Measurements from ENCODE around the gene GDAP2. TPM values are rescaled to one million over a fixed set of nuclear protein-coding genes. Genes with fewer than 3 reads are reported as not detected.

The GDAP2 gene
- total RNA-seq, 1 donor from 2014 or later, result 32.4 TPM

DNA sequence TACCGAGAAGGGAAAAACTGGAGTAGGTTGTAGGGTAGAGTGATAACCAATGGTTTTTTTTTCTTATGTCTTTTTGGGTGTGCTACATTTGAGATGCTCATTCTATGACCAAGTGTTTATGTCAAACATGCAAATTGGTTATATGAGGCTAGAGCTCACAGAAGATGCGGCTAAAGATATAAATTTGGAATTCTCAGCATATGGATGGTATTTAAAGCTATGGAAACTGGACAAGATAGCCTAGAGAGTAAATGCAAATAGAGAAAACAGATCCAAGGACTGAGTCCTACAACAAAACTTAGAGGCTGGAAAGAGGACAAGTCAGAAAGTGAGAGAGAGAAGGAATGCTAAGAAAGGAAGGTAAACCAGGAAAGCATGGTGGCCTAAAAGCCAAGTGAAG, 7.4 kb downstream of the GDAP2 start:
- Histone ChIP-seq H3K4me3 (no peak overlapping the region), H3K27ac (no peak overlapping the region), H3K36me3 (peaks cover 32% of the 10 kb centered on the region), H3K9me3 (no peaks in the 10 kb centered on the region), H3K4me1 (no peaks in the 10 kb centered on the region), H3K27me3 (no peaks in the 10 kb centered on the region)
- intact Hi-C loops (cut with DNase I), result no loop called here
- TF ChIP-seq, protein P1, sequence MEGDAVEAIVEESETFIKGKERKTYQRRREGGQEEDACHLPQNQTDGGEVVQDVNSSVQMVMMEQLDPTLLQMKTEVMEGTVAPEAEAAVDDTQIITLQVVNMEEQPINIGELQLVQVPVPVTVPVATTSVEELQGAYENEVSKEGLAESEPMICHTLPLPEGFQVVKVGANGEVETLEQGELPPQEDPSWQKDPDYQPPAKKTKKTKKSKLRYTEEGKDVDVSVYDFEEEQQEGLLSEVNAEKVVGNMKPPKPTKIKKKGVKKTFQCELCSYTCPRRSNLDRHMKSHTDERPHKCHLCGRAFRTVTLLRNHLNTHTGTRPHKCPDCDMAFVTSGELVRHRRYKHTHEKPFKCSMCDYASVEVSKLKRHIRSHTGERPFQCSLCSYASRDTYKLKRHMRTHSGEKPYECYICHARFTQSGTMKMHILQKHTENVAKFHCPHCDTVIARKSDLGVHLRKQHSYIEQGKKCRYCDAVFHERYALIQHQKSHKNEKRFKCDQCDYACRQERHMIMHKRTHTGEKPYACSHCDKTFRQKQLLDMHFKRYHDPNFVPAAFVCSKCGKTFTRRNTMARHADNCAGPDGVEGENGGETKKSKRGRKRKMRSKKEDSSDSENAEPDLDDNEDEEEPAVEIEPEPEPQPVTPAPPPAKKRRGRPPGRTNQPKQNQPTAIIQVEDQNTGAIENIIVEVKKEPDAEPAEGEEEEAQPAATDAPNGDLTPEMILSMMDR (IDR thresholded peaks at IDR 0.05), result no peak
- DNase-seq (no peak), ATAC-seq (no peak)

DNA sequence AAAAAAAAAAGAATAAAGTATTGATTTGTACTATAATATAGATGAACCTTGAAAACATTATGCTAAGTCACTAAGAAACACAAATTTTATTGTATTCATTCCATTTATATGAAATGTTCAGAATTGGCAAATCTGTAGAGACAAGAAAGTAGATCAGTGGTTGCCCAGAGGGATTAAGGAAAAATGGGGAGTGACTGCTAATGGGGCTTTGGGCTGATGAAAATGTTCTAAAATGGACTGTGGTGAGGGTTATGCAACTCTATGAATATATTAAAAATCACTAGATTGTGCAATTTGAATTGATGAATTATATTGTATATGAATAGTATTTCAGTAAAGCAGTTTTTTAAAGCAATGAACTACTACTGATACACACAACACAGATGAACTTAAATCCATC, 10.0 kb downstream of the GDAP2 start:
- ATAC-seq, result no peak
- intact Hi-C loops (cut with DNase I), result no loop called here
- no peak overlapping the region for H3K27ac ChIP-seq
- H3K4me1 ChIP-seq, result no peaks in the 10 kb centered on the region
- no peak for DNase-seq
- H3K36me3 ChIP-seq, result peaks cover 58% of the 10 kb centered on the region
- no peaks in the 10 kb centered on the region for H3K27me3 ChIP-seq
- H3K9me3 ChIP-seq, result no peaks in the 10 kb centered on the region
- H3K4me3 ChIP-seq, result no peak overlapping the region
- TF ChIP-seq, protein P1 (IDR thresholded peaks at IDR 0.05), result no peak

DNA sequence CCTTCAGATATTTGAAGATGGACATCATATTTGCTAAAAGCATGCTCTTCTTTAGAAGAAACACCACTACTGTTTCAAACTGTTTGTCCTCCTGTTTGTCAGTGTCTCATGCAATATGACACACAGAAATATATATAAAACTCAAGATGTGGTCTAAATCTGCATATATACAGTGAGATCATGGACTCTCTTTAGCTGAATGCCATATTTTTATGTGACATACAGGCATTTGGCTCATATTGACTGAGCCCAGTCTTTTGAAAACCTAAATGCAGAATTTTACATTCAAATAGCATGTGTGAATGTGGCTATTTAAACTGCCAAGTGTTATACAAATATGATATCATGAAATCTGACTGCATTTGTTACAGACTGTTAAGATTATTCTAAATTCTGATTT, 18.4 kb downstream of the GDAP2 start:
- DNase-seq, result no peak
- peaks cover 95% of the 10 kb centered on the region for H3K36me3 ChIP-seq
- no peak for ATAC-seq

DNA sequence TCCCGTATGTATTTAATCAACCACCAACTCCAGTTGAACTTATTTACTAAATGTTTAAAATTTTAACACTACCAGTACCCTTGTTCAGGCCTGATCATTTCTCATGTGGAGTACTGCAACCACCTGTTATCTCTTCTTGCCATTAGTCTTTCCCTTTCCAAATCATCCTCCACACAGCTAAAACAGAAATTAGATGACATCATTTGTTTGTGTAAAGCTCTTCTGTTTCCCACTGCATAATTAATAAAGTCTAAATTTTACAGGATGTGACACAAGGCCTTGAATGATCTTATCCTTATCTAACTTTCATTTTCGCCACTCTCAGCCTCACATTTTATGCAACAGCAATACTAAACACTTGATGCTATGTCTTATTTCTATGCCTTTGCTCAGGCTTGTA, 24.4 kb downstream of the GDAP2 start:
- no peak overlapping the region for H3K27ac ChIP-seq
- TF ChIP-seq, protein P1 (IDR thresholded peaks at IDR 0.05), result no peak
- DNase-seq (no peak), ATAC-seq (no peak)
- intact Hi-C loops (cut with DNase I), result no loop called here
- H3K4me3 ChIP-seq, result no peak overlapping the region
- H3K27me3 ChIP-seq, result no peaks in the 10 kb centered on the region
- peaks cover 96% of the 10 kb centered on the region for H3K36me3 ChIP-seq
- H3K9me3 ChIP-seq, result no peaks in the 10 kb centered on the region
- no peaks in the 10 kb centered on the region for H3K4me1 ChIP-seq

More for the DNA sequence above, 18.4 kb downstream of the GDAP2 start:
- Histone ChIP-seq H3K4me3 (no peak overlapping the region), H3K27ac (no peak overlapping the region), H3K9me3 (no peaks in the 10 kb centered on the region), H3K27me3 (no peaks in the 10 kb centered on the region), H3K4me1 (no peaks in the 10 kb centered on the region)
- TF ChIP-seq, protein P1 (IDR thresholded peaks at IDR 0.05), result no peak
- intact Hi-C loops (cut with DNase I), result no loop called here

DNA sequence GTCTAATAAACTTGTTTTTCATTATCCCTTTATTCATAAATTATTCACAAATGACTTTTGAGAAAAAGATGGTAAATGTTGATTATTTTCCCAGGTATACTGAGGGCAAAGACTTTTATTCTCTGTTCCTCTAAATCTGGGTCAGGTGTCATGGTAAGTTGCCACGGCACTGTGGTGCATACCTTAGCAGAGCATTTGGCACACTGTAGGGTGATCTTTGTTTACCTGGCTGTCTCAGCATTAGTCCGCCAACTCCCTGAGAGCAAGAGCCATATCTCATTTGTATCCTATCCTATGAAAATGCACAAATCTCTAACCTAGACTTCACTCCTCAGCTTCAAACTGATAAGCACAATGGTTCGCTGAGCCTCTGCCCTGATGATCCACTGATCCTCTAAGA, 24.9 kb downstream of the GDAP2 start:
- H3K4me1 ChIP-seq, result no peaks in the 10 kb centered on the region
- H3K27ac ChIP-seq, result no peak overlapping the region
- no peak overlapping the region for H3K4me3 ChIP-seq
- intact Hi-C loops (cut with DNase I), result no loop called here
- ATAC-seq, result no peak
- H3K9me3 ChIP-seq, result no peaks in the 10 kb centered on the region
- no peaks in the 10 kb centered on the region for H3K27me3 ChIP-seq
- TF ChIP-seq, protein P1 (IDR thresholded peaks at IDR 0.05), result no peak
- DNase-seq, result no peak
- peaks cover 96% of the 10 kb centered on the region for H3K36me3 ChIP-seq

DNA sequence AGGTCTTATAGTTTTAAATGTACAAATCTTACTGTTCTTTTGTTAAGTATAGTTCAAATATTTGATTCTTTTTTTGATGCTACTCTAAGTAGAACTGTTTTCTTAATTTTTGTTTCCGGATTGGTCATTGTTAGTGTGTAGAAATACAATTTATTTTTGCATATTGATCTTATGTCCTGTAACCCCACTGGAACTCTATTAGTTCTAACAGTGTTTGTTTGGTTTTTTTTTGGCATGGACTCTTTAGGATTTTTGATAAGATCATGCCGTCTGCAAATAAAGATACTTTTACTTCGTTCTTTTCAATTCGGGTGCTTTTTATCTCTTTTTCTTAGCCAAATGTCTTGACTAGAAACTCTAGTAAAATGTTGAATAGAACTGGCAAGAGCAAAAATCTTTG, 26.5 kb downstream of the GDAP2 start:
- Histone ChIP-seq H3K9me3 (no peaks in the 10 kb centered on the region), H3K27me3 (no peaks in the 10 kb centered on the region), H3K4me1 (no peaks in the 10 kb centered on the region), H3K36me3 (peaks cover 98% of the 10 kb centered on the region), H3K27ac (no peak overlapping the region), H3K4me3 (no peak overlapping the region)
- intact Hi-C loops (cut with DNase I), result no loop called here
- ATAC-seq (no peak), DNase-seq (no peak)
- TF ChIP-seq, protein P1 (IDR thresholded peaks at IDR 0.05), result no peak

All from upper lobe of right lung (tissue), 1 donor.